C4-2B (cell line): Measurements from ENCODE around the gene ECSCR.

Source experiments
- CTCF ChIP-seq: fragments of 450-650 bp; conservative IDR thresholded peaks from 2 replicates; pipeline ENCODE4 v1.5.1; 2017; ENCODE audit warnings: mild to moderate bottlenecking
- ZFX ChIP-seq: fragments of 450-650 bp; IDR thresholded peaks from 2 replicates; pipeline ENCODE4 v1.6.1; 2017

- TF ChIP-seq CTCF (no peak), ZFX (no peak)
Observed at GRCh38 chr5:139425497-139425896, 37.0 kb downstream of the ECSCR start.
